NT2/D1 (cell line): ENCODE measurements around the gene NANP.

ENCODE experiments used
- DNase-seq: peaks from one replicate; pipeline ENCODE4 v3.0.0-alpha.2; 2011; ENCODE audit warnings: low read depth, low spot score
- H3K27me3 ChIP-seq: 2 replicates; pipeline ENCODE4 v1.6.0; 2011; ENCODE audit warnings: mild to moderate bottlenecking; ENCODE audit not compliant: insufficient read length, insufficient read depth
- H3K36me3 ChIP-seq: 2 replicates; pipeline ENCODE4 v1.6.1; 2011; ENCODE audit warnings: mild to moderate bottlenecking, low read length, mixed read lengths; ENCODE audit not compliant: insufficient read depth, insufficient read length
- H3K4me1 ChIP-seq: 2 replicates; pipeline ENCODE4 v1.5.1; 2011; ENCODE audit not compliant: insufficient read depth, insufficient read length
- H3K4me3 ChIP-seq: 2 replicates; pipeline ENCODE4 v1.5.1; 2011; ENCODE audit warnings: low read depth; ENCODE audit not compliant: insufficient read length
- H3K9ac ChIP-seq: 2 replicates; pipeline ENCODE4 v1.6.0; 2011; ENCODE audit warnings: low read depth; ENCODE audit not compliant: insufficient read length
- H3K9me3 ChIP-seq: 2 replicates; pipeline ENCODE4 v1.5.1; 2011; ENCODE audit warnings: mild to moderate bottlenecking, low read length; ENCODE audit not compliant: insufficient read depth
- SUZ12 ChIP-seq: IDR thresholded peaks from 2 replicates; pipeline ENCODE4 v1.6.1; 2011; ENCODE audit not compliant: insufficient read length, insufficient read depth; ENCODE audit errors: extremely low read depth
- YY1 ChIP-seq: IDR thresholded peaks from 2 replicates; pipeline ENCODE4 v1.6.1; 2011; ENCODE audit not compliant: insufficient read length, insufficient read depth
- ZNF274 ChIP-seq: IDR thresholded peaks from 2 replicates; pipeline ENCODE4 v1.6.1; 2011; ENCODE audit warnings: mild to moderate bottlenecking, low read depth, low read length

NANP gene

DNA sequence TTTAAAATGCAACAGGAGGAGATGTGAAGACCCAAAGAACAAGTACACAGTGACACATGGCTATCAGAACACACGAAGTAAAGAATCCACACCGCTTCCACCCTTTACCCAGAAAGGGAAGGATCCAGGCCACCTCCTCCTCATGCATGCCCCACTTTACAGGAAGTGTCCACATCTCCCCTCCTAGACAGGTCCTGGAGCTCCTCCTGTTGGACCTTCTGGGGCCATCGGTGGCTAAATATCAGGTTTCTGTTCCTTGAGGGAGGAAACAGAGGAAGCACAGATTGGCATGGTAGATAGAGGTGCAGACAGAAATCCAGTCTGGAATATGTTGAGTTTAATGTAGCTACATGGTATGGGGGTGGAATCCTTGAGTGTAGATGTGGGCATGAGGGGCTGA is 49.4 kb downstream of the NANP start:
- no peak for DNase-seq
- Histone ChIP-seq H3K27me3 (no peaks in the 10 kb centered on the region), H3K36me3 (peaks cover 29% of the 10 kb centered on the region), H3K4me3 (no peak overlapping the region), H3K4me1 (peaks cover 2% of the 10 kb centered on the region), H3K9ac (no peak overlapping the region), H3K9me3 (no peaks in the 10 kb centered on the region)
- TF ChIP-seq YY1 (no peak), SUZ12 (no peak), ZNF274 (no peak)

DNA sequence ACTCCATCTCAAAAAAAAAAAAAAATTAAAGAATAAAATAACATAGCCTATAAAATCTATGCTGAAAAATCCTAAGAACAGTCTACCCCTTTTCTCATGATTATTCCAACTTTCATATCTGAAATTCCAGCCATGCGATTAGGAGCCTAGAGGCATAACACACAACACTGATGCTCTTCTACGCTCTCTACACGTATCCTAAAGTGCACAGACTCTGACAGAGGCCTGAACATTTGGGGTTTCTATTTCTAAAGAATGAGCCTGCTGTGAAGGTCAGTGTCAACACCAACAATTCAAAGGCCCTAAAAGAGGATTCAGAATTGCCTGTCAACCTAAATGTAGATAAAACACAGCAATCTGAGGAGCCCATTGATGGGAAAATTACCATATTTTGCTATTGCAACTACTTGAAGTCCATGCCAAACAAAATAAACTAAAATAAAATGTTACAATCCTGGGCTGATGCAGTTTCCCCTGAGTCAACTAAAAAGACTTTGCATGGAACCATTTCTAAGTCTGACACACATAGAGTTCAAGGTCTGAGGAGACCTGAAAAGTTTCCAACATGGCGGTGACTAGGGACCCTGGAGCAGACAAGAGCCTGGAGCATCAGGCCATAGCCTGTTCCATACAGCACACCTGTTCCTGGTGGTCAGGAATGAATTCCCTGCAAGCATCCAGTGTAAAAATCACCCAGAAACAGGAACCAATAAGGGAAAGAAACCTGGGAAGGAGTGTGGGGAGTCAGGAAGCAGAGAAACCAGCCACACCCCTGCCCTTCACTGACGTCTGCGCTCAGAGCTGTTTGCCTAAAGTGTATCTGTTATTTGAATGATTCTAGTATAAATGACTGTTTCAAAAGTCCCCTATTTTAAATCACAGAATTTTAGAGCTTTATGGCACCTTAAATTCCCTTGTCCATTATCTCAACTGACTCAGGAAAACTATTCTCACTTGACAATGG is 50.2 kb downstream of the NANP start:
- Histone ChIP-seq H3K9me3 (no peaks in the 10 kb centered on the region), H3K36me3 (peaks cover 30% of the 10 kb centered on the region), H3K4me1 (no peaks in the 10 kb centered on the region), H3K27me3 (no peaks in the 10 kb centered on the region), H3K4me3 (no peak overlapping the region), H3K9ac (no peak overlapping the region)
- TF ChIP-seq ZNF274 (no peak), YY1 (no peak), SUZ12 (no peak)
- no peak for DNase-seq

DNA sequence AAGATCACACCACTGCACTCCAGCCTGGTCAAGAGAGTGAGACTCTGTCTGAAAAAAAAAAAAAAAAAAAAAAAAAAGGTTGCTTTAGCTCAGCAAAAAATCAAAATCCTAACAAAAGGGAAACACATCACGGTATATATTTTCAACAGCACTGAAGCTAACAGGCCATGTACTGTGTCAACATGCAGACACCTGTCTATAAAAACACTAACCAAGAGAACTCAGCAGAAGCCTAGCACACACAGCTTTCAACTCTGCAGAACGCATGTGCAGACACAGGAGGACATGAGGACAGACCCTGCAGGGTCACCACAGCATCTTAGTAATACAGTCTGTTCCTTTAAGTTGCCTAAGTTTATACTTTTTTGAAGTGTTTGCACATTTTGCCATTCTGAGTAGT is 52.0 kb downstream of the NANP start:
- Histone ChIP-seq H3K4me3 (no peak overlapping the region), H3K9me3 (no peaks in the 10 kb centered on the region), H3K4me1 (no peaks in the 10 kb centered on the region), H3K27me3 (no peaks in the 10 kb centered on the region), H3K9ac (no peak overlapping the region), H3K36me3 (peaks cover 25% of the 10 kb centered on the region)
- no peak for DNase-seq
- no peak for TF ChIP-seq SUZ12
- TF ChIP-seq YY1, result no peak
- TF ChIP-seq ZNF274, result no peak

DNA sequence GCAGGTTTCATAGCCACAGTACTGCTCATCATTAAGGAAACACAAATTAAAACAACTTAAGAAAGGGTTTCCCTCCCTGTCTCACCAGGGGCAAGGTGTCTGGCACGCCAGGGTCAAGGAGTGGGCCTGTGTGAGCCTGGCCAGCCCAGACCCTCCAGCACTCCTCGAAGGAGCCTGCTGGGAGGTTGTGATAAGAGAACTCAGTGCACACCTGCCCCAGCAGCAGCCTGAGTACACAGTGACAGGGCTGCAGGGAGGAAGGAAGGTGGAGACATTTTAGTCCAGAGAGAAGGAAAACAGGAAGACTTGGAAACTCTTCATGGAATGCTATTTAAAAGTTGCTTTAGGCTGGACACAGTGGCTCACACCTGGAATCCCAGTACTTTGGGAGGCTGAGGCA is 52.6 kb downstream of the NANP start:
- Histone ChIP-seq H3K36me3 (peaks cover 19% of the 10 kb centered on the region), H3K4me1 (no peaks in the 10 kb centered on the region), H3K27me3 (no peaks in the 10 kb centered on the region), H3K9ac (no peak overlapping the region), H3K4me3 (no peak overlapping the region), H3K9me3 (no peaks in the 10 kb centered on the region)
- TF ChIP-seq ZNF274 (no peak), SUZ12 (no peak), YY1 (no peak)
- DNase-seq, result no peak

DNA sequence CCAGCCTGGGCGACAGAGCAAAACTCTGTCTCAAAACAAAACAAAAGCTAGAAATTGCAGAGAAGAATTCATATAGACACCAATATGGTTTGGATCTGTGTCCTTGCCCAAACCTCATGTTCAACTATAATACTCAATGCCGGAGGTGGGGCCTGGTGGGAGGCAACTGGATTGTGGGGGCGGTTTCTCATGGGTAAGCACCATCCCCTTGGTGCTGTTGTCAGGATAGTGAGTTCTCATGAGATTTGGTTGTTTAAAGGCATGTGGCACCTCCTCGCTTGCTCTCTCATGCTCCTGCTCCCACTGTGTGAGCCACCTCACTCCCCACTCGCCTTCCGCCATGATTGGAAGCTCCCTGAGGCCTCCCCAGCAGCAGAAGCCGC is 53.7 kb downstream of the NANP start:
- Histone ChIP-seq H3K36me3 (peaks cover 15% of the 10 kb centered on the region), H3K4me1 (peaks cover 3% of the 10 kb centered on the region), H3K4me3 (no peak overlapping the region), H3K9me3 (no peaks in the 10 kb centered on the region), H3K27me3 (no peaks in the 10 kb centered on the region), H3K9ac (no peak overlapping the region)
- no peak for TF ChIP-seq SUZ12
- TF ChIP-seq ZNF274, result no peak
- no peak for TF ChIP-seq YY1
- DNase-seq, result no peak

DNA sequence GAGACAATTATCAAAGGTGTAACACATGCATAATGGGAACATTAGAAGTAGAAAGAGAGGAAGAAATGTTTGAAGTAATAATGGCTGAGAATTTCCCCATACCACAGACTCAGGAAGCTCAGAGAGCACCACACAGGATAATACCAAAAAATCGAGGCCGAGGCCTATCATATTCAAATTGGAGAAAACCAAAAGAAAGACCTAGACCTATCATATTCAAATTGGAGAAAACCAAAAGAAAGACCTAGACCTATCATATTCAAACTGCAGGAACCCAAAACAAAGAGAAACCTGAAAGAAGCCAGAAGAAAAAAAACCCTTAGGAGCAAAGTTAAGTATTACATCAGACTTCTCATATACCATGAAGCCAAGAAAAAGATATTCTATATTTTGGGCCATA is 56.5 kb downstream of the NANP start:
- H3K9me3 ChIP-seq, result peaks cover 8% of the 10 kb centered on the region; the same call in 1 of the 2 replicates
- DNase-seq, result no peak
- no peak overlapping the region for H3K9ac ChIP-seq
- H3K4me3 ChIP-seq, result no peak overlapping the region
- H3K27me3 ChIP-seq, result no peaks in the 10 kb centered on the region
- peaks cover 3% of the 10 kb centered on the region for H3K4me1 ChIP-seq
- no peak for TF ChIP-seq ZNF274
- TF ChIP-seq SUZ12, result no peak
- no peak for TF ChIP-seq YY1
- H3K36me3 ChIP-seq, result peaks cover 9% of the 10 kb centered on the region

DNA sequence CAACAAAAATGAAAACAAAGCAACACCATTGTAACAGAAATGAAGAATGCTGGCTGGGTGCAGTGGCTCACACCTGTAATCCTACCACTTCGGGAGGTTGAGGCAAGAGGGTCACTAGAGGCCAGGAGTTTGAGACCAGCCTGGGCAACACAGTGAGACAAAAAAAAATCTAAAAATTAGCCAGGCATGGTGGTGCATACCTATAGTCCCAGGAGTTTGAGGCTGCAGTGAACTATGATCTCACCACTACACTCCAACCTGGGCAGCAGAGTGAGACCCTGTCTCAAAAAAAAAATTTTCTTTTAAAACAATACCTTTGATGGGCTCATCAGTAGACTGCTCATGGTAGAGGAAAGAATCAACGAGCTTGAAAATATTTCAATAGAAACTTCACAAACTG is 57.0 kb downstream of the NANP start:
- TF ChIP-seq ZNF274 (no peak), SUZ12 (no peak), YY1 (no peak)
- Histone ChIP-seq H3K36me3 (peaks cover 9% of the 10 kb centered on the region), H3K9ac (no peak overlapping the region), H3K4me3 (no peak overlapping the region), H3K9me3 (peaks cover 8% of the 10 kb centered on the region; the same call in 1 of the 2 replicates), H3K27me3 (no peaks in the 10 kb centered on the region), H3K4me1 (peaks cover 3% of the 10 kb centered on the region)
- no peak for DNase-seq
